ENCODE results near the gene DPP4.

DNA sequence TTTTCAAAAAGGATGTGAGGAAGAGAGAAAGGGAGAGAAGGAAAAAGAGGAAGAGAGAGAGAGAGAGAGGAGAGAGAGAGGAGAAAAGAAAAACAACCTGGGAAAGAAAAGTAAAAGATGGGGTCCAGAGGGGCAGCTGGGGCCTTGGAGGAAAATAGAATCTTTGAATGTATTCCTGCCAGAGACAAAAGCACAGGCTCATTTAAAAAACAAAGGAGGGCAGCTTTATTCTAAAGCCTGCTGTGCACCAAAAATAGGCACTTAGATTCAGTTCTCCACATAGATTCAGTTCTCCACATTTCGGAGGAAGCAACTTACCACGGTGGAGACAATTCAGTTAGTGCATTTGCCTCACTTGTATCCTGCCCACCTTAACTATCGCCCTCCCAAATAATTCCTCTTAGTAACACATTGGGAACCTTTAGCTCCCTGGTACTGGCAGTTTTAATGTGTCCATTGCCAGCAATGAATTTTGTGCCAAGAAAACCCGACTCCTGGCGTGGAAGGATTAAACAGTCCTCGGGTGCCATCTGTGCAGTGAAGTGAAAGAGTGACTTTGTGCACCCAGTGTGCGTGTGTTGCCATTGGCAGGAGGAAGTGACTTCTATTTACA is 71.3 kb downstream of the DPP4 start:
- TF ChIP-seq EP300 (IDR thresholded peaks at IDR 0.05) (no peak), POLR2AphosphoS5 (IDR thresholded peaks at IDR 0.05) (no peak)
- TF ChIP-seq, protein P1, sequence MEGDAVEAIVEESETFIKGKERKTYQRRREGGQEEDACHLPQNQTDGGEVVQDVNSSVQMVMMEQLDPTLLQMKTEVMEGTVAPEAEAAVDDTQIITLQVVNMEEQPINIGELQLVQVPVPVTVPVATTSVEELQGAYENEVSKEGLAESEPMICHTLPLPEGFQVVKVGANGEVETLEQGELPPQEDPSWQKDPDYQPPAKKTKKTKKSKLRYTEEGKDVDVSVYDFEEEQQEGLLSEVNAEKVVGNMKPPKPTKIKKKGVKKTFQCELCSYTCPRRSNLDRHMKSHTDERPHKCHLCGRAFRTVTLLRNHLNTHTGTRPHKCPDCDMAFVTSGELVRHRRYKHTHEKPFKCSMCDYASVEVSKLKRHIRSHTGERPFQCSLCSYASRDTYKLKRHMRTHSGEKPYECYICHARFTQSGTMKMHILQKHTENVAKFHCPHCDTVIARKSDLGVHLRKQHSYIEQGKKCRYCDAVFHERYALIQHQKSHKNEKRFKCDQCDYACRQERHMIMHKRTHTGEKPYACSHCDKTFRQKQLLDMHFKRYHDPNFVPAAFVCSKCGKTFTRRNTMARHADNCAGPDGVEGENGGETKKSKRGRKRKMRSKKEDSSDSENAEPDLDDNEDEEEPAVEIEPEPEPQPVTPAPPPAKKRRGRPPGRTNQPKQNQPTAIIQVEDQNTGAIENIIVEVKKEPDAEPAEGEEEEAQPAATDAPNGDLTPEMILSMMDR (IDR thresholded peaks at IDR 0.05), result no peak
